ENCODE results near the gene MX2.

The MX2 gene

DNA sequence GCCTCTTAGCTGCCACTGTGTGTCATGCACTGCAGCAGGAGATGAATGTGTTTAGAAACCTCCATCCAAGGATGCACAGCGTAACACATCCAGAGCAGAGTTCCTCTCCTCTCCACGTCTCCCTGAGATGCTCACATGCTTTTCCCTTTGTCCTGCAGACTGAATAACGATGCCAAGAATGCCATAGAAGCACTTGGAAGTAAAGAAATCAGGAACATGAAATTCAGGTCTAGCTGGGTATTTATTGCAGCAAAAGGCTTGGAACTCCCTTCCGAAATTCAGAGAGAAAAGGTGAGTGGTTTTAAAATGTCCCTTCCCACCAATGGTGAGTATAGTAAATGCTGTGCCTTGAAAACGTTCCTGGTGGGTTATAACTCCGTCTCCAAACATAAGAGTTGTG, 13.4 kb upstream of the MX2 start:
- no peaks in the 10 kb centered on the region for H3K4me1 ChIP-seq (ENCODE audit: insufficient read depth, poor library complexity, severe bottlenecking)
- no peaks in the 10 kb centered on the region for H3K9me3 ChIP-seq (ENCODE audit: severe bottlenecking)
- TF ChIP-seq, protein P1, sequence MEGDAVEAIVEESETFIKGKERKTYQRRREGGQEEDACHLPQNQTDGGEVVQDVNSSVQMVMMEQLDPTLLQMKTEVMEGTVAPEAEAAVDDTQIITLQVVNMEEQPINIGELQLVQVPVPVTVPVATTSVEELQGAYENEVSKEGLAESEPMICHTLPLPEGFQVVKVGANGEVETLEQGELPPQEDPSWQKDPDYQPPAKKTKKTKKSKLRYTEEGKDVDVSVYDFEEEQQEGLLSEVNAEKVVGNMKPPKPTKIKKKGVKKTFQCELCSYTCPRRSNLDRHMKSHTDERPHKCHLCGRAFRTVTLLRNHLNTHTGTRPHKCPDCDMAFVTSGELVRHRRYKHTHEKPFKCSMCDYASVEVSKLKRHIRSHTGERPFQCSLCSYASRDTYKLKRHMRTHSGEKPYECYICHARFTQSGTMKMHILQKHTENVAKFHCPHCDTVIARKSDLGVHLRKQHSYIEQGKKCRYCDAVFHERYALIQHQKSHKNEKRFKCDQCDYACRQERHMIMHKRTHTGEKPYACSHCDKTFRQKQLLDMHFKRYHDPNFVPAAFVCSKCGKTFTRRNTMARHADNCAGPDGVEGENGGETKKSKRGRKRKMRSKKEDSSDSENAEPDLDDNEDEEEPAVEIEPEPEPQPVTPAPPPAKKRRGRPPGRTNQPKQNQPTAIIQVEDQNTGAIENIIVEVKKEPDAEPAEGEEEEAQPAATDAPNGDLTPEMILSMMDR (IDR thresholded peaks at IDR 0.05; ENCODE audit: poor library complexity, severe bottlenecking), result no peak
- no peaks in the 10 kb centered on the region for H3K27me3 ChIP-seq (ENCODE audit: insufficient read depth, poor library complexity, severe bottlenecking)
- H3K4me3 ChIP-seq (ENCODE audit: severe bottlenecking), result no peak overlapping the region
- no peaks in the 10 kb centered on the region for H3K36me3 ChIP-seq (ENCODE audit: low read depth)
- DNase-seq (ENCODE audit: low spot score) (no peak), ATAC-seq (ENCODE audit: low read depth) (no peak)
- H3K27ac ChIP-seq (ENCODE audit: poor library complexity, severe bottlenecking), result no peak overlapping the region

DNA sequence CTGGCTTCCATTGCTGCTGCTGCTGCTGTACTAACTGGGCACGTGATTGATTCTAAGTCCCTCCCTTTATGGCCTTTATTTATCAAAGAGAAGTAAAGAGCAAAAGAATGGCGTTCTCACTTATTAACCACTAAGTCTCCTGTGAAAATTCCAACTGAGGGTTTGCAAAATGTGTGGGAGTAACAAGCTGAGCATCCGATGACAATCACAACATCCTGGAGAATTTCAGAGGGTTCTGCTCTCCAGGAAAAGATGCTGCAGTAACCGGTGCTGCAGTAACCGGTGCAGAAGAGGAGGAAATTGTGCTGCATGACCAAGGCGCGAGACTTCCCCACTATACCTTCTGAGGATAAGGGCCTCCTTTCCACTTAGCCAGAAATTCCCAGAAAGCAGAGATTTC, 12.7 kb upstream of the MX2 start:
- Histone ChIP-seq H3K4me1 (ENCODE audit: insufficient read depth, poor library complexity, severe bottlenecking) (no peaks in the 10 kb centered on the region), H3K9me3 (ENCODE audit: severe bottlenecking) (no peaks in the 10 kb centered on the region), H3K4me3 (ENCODE audit: severe bottlenecking) (no peak overlapping the region), H3K36me3 (ENCODE audit: low read depth) (no peaks in the 10 kb centered on the region), H3K27ac (ENCODE audit: poor library complexity, severe bottlenecking) (no peak overlapping the region), H3K27me3 (ENCODE audit: insufficient read depth, poor library complexity, severe bottlenecking) (no peaks in the 10 kb centered on the region)
- ATAC-seq (ENCODE audit: low read depth), result no peak
- no peak for DNase-seq (ENCODE audit: low spot score)
- TF ChIP-seq, protein P1 (IDR thresholded peaks at IDR 0.05; ENCODE audit: poor library complexity, severe bottlenecking), result no peak

DNA sequence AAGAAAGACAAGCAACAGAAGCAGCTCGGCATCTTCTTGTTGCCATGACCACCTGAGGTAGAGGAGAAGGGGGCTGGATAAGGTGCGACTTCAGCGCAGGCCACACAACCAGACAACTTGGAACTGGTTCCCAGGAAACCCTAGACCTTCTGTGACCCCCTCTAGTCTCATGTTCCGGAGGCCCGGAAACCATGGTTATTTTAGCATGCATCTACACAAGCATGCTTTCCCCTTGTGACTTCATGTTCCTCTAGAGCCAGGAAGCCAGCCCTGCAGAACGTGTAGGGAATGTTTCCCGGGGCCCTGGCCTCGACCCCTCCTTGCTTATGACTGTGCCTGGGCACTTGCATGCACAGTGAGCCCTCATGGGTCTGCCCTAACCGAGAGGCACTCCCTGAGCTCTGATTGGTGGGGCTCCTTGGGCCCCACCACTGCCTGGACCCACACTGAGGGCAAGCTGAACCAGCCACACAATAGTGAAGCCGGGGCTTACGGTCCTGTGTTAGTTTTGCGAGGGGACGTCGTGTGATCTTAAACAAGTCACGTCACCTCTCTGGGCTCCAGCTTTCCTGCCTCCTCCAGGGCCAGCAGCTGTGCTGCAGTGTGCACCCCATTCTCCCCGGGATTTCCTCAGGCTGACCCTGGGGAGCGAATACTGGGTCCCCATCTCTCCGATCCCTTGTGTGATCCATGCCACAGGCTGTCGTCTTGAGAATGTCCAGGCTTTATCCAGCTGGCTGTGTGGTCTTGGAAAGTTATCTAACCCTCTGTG, 12.0 kb upstream of the MX2 start:
- TF ChIP-seq, protein P1 (IDR thresholded peaks at IDR 0.05; ENCODE audit: poor library complexity, severe bottlenecking), result no peak
- Histone ChIP-seq H3K36me3 (ENCODE audit: low read depth) (no peaks in the 10 kb centered on the region), H3K4me1 (ENCODE audit: insufficient read depth, poor library complexity, severe bottlenecking) (no peaks in the 10 kb centered on the region), H3K27ac (ENCODE audit: poor library complexity, severe bottlenecking) (no peak overlapping the region), H3K9me3 (ENCODE audit: severe bottlenecking) (no peaks in the 10 kb centered on the region), H3K4me3 (ENCODE audit: severe bottlenecking) (no peak overlapping the region), H3K27me3 (ENCODE audit: insufficient read depth, poor library complexity, severe bottlenecking) (no peaks in the 10 kb centered on the region)
- ATAC-seq (ENCODE audit: low read depth) (no peak), DNase-seq (ENCODE audit: low spot score) (no peak)

DNA sequence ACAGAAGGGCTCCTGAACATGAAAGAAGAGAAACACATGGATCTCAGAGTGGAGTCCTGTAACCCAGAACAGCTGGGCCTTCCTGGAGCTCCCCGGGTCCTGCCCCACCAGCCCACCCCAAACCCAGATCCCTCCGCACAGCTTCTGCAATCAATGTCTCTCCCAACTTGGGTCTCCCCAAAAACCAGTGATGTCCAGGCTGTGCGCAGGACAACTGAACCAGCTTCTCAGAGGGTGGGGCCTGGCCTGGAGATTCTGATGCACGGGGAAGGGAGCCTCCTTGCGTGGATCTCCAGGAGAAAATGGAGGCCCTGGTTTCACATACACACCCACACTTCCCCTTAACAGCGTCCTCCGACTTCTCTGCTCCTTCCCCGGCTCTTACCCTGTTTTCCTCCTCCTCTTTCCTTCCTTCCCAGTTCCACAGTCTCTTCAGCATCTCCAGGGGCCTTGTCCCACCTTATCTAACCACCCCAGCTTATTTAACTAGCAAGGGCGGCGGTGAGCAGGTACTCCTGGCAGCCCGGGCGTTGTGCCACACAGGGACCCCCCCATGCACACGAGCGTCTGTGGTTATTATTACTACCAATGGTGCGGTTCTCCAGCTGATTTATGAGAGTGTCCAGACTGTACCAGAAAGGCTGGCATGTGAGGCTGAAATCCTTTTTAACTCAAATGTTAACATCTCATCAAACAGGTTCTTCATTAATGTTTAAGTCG, 11.2 kb upstream of the MX2 start:
- DNase-seq (ENCODE audit: low spot score) (no peak), ATAC-seq (ENCODE audit: low read depth) (no peak)
- Histone ChIP-seq H3K36me3 (ENCODE audit: low read depth) (no peaks in the 10 kb centered on the region), H3K27ac (ENCODE audit: poor library complexity, severe bottlenecking) (no peak overlapping the region), H3K4me3 (ENCODE audit: severe bottlenecking) (no peak overlapping the region), H3K4me1 (ENCODE audit: insufficient read depth, poor library complexity, severe bottlenecking) (no peaks in the 10 kb centered on the region), H3K27me3 (ENCODE audit: insufficient read depth, poor library complexity, severe bottlenecking) (no peaks in the 10 kb centered on the region), H3K9me3 (ENCODE audit: severe bottlenecking) (no peaks in the 10 kb centered on the region)
- TF ChIP-seq, protein P1 (IDR thresholded peaks at IDR 0.05; ENCODE audit: poor library complexity, severe bottlenecking), result no peak

DNA sequence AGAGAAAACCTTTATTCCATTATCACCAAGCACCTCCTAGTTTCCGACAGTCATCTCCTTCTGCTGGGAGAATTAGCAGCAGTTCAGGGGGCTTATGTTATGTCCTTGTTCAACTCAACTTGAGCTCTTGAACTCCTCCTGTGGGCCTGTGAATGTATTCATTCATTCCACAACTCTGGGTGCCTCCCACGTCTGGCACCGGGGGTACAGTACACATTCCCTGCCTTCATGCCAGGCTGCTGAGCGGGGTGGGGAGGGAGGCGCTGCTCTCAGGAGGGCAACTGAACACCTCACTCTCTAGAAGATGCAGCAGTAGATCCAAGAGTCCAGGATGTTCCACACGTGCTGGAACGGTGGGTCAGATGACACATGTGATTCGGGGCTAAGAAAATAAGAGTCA, 4.3 kb upstream of the MX2 start:
- ATAC-seq (ENCODE audit: low read depth), result no peak
- Histone ChIP-seq H3K4me1 (ENCODE audit: insufficient read depth, poor library complexity, severe bottlenecking) (no peaks in the 10 kb centered on the region), H3K4me3 (ENCODE audit: severe bottlenecking) (no peak overlapping the region), H3K9me3 (ENCODE audit: severe bottlenecking) (no peaks in the 10 kb centered on the region), H3K36me3 (ENCODE audit: low read depth) (no peaks in the 10 kb centered on the region), H3K27me3 (ENCODE audit: insufficient read depth, poor library complexity, severe bottlenecking) (no peaks in the 10 kb centered on the region), H3K27ac (ENCODE audit: poor library complexity, severe bottlenecking) (no peak overlapping the region)
- TF ChIP-seq, protein P1 (IDR thresholded peaks at IDR 0.05; ENCODE audit: poor library complexity, severe bottlenecking), result no peak
- DNase-seq (ENCODE audit: low spot score), result no peak
